HEK293 (cell line): ENCODE measurements around the gene TARS2.

ENCODE experiments used
- CTCF ChIA-PET: fragments of 350-600 bp; formaldehyde crosslinking; extraction: SDS; loops from one replicate; lab custom pipeline; 2021; ENCODE audit warnings: antibody characterized with exemption; lab: Yijun Ruan, JAX
- POLR2A ChIA-PET: fragments of 300-600 bp; formaldehyde crosslinking; extraction: SDS; loops from one replicate; lab custom pipeline; 2020; ENCODE audit warnings: antibody characterized with exemption, inconsistent platforms; lab: Yijun Ruan, JAX
- H3K27ac ChIP-seq: fragments of 200-500 bp; sonication (Bioruptor generic); 2 replicates; pipeline ENCODE4 v1.5.1; 2014; ENCODE audit warnings: low read depth, low read length, control low read depth, inconsistent platforms; ENCODE audit errors: extremely low read depth
- H3K36me3 ChIP-seq, 2 experiments: fragments of 200-500 bp in 1 of 2; sonication (Bioruptor generic) in 1 of 2; 1 replicate in 1 of 2; 2 replicates in 1 of 2; pipeline ENCODE4 v1.5.1; 2014 to 2017; ENCODE audit warnings: inconsistent platforms in 2 of 2, low read length in 2 of 2; ENCODE audit not compliant: control insufficient read depth in 2 of 2, insufficient read depth in 1 of 2
- H3K4me1 ChIP-seq: fragments of 200-500 bp; sonication (Bioruptor generic); 2 replicates; pipeline ENCODE4 v1.5.1; 2014; ENCODE audit warnings: mild to moderate bottlenecking, low read length, inconsistent platforms; ENCODE audit not compliant: control insufficient read depth, insufficient read depth
- H3K4me3 ChIP-seq: 2 replicates; pipeline ENCODE4 v1.5.1; 2011; ENCODE audit warnings: low read depth, mild to moderate bottlenecking, control low read depth, low read length, moderate library complexity
- H3K9me3 ChIP-seq: fragments of 200-500 bp; sonication (Bioruptor generic); 2 replicates; pipeline ENCODE4 v1.5.1; 2014; ENCODE audit warnings: low read depth, low read length, inconsistent platforms; ENCODE audit not compliant: control insufficient read depth, insufficient read depth
- CTCF ChIP-seq: fragments of 450-650 bp; formaldehyde crosslinking; IDR thresholded peaks from 2 replicates; pipeline ENCODE4 v1.5.1; 2016; ENCODE audit warnings: missing biosample characterization, missing genetic modification characterization
- ELK4 ChIP-seq: IDR thresholded peaks from 2 replicates; pipeline ENCODE4 v1.6.1; 2011; ENCODE audit warnings: mild to moderate bottlenecking, low read depth, low read length, borderline replicate concordance
- IKZF3 ChIP-seq: fragments of 450-650 bp; IDR thresholded peaks from 2 replicates; pipeline ENCODE4 v1.5.0; 2018; ENCODE audit warnings: missing biosample characterization, mild to moderate bottlenecking, missing genetic modification characterization, moderate library complexity
- OVOL3 ChIP-seq: fragments of 450-650 bp; formaldehyde crosslinking; IDR thresholded peaks from 2 replicates; pipeline ENCODE4 v1.5.1; 2016; ENCODE audit warnings: missing biosample characterization, missing genetic modification characterization
- PATZ1 ChIP-seq: fragments of 450-650 bp; formaldehyde crosslinking; IDR thresholded peaks from 2 replicates; pipeline ENCODE4 v1.5.1; 2016; ENCODE audit warnings: missing biosample characterization, missing genetic modification characterization
- TSHZ1 ChIP-seq: fragments of 450-650 bp; formaldehyde crosslinking; IDR thresholded peaks from 2 replicates; pipeline ENCODE4 v1.5.1; 2016; ENCODE audit warnings: missing biosample characterization, missing genetic modification characterization, borderline replicate concordance
- YY1 ChIP-seq: fragments of 450-650 bp; formaldehyde crosslinking; IDR thresholded peaks from 2 replicates; pipeline ENCODE4 v1.5.1; 2018; ENCODE audit warnings: missing biosample characterization, missing genetic modification characterization
- ZNF138 ChIP-seq: fragments of 450-650 bp; formaldehyde crosslinking; IDR thresholded peaks from 2 replicates; pipeline ENCODE4 v1.5.1; 2016; ENCODE audit warnings: missing biosample characterization, missing genetic modification characterization, borderline replicate concordance
- ZNF280D ChIP-seq: fragments of 450-650 bp; formaldehyde crosslinking; IDR thresholded peaks from 2 replicates; pipeline ENCODE4 v1.5.1; 2016; ENCODE audit warnings: missing biosample characterization, missing genetic modification characterization
- ZNF302 ChIP-seq: fragments of 450-650 bp; formaldehyde crosslinking; IDR thresholded peaks from 2 replicates; pipeline ENCODE4 v1.5.1; 2016; ENCODE audit warnings: missing biosample characterization, missing genetic modification characterization, low read depth
- ZNF404 ChIP-seq: fragments of 450-650 bp; formaldehyde crosslinking; IDR thresholded peaks from 2 replicates; pipeline ENCODE4 v1.5.1; 2017; ENCODE audit warnings: missing biosample characterization, missing genetic modification characterization
- ZNF449 ChIP-seq: fragments of 450-650 bp; formaldehyde crosslinking; IDR thresholded peaks from 2 replicates; pipeline ENCODE4 v1.5.1; 2017; ENCODE audit warnings: missing biosample characterization, mild to moderate bottlenecking, missing genetic modification characterization, moderate library complexity
- ZNF555 ChIP-seq: fragments of 450-650 bp; formaldehyde crosslinking; conservative IDR thresholded peaks from 2 replicates; pipeline ENCODE4 v1.5.1; 2017; ENCODE audit warnings: missing biosample characterization, mild to moderate bottlenecking, missing genetic modification characterization, inconsistent platforms
- ZNF600 ChIP-seq: fragments of 450-650 bp; formaldehyde crosslinking; IDR thresholded peaks from 2 replicates; pipeline ENCODE4 v1.5.1; 2016; ENCODE audit warnings: missing biosample characterization, missing genetic modification characterization
- ZNF645 ChIP-seq: fragments of 450-650 bp; formaldehyde crosslinking; IDR thresholded peaks from 2 replicates; pipeline ENCODE4; 2016; ENCODE audit warnings: missing biosample characterization, missing genetic modification characterization
- ZNF654 ChIP-seq: fragments of 450-650 bp; formaldehyde crosslinking; IDR thresholded peaks from 2 replicates; pipeline ENCODE4 v1.5.1; 2016; ENCODE audit warnings: low read depth, missing biosample characterization, missing genetic modification characterization
- ZNF747 ChIP-seq: fragments of 450-650 bp; formaldehyde crosslinking; IDR thresholded peaks from 2 replicates; pipeline ENCODE4 v1.5.1; 2016; ENCODE audit warnings: missing biosample characterization, missing genetic modification characterization

The TARS2 gene

GRCh38 chr1:150466964-150467363 lies 20.3 kb upstream of the TARS2 start (continued):
- TF ChIP-seq ZNF449, result no peak
- TF ChIP-seq TSHZ1 (tag by site-specific recombination), result no peak
- no peak for TF ChIP-seq ELK4
- no peak for TF ChIP-seq ZNF747
- no peak for TF ChIP-seq IKZF3 (tag by site-specific recombination)

- Histone ChIP-seq H3K4me1 (peaks cover 5% of the 10 kb centered on the region; the same call in 1 of the 2 replicates), H3K27ac (no peak overlapping the region), H3K9me3 (no peaks in the 10 kb centered on the region), H3K4me3 (no peak overlapping the region), H3K36me3 (peaks cover 50 to 72% of the 10 kb centered on the region in 2 experiments)
- no peak for TF ChIP-seq YY1
- no peak for TF ChIP-seq ZNF404 (tag by site-specific recombination)
- TF ChIP-seq ZNF600 (tag by site-specific recombination), result no peak
- no peak for TF ChIP-seq ZNF138 (tag by site-specific recombination)
- TF ChIP-seq ZNF645 (tag by site-specific recombination), result no peak
- TF ChIP-seq PATZ1 (tag by site-specific recombination), result no peak
- no peak for TF ChIP-seq ZNF302 (tag by site-specific recombination)
- TF ChIP-seq CTCF (tag by site-specific recombination), result no peak
- TF ChIP-seq OVOL3 (tag by site-specific recombination), result no peak
- no peak for TF ChIP-seq ZNF654 (tag by site-specific recombination)
- no peak for TF ChIP-seq ZNF555 (tag by site-specific recombination)
- TF ChIP-seq ZNF280D, result no peak
- POLR2A ChIA-PET, result no interaction called here
- CTCF ChIA-PET, result interaction anchor here (0.6 to 1.8 kb wide), 3 partner anchors 36 to 476 kb away, joined by 3 to 4 read pairs (median 3); no protein-coding TSS in a partner anchor
These were observed 17.9 kb upstream of the TARS2 start for GRCh38 chr1:150469291-150469690.
